BJ (cell line): Measurements from ENCODE around the gene CDKN2C. TPM values are rescaled to one million over a fixed set of nuclear protein-coding genes. Genes with fewer than 3 reads are reported as not detected.

ENCODE experiments used
- CTCF ChIA-PET: fragments of 350-600 bp; formaldehyde crosslinking; extraction: SDS; loops from one replicate; lab custom pipeline; 2021; ENCODE audit warnings: antibody characterized with exemption, inconsistent platforms; lab: Yijun Ruan, JAX
- POLR2A ChIA-PET: fragments of 300-600 bp; sonication (Branson Sonifier 250); formaldehyde crosslinking; extraction: SDS; loops from one replicate; lab custom pipeline; 2021; ENCODE audit warnings: antibody characterized with exemption; lab: Charles Lee
- DNase-seq: peaks from one replicate; pipeline ENCODE4 v3.0.0-alpha.2; 2011; ENCODE audit warnings: low read depth
- H3K27me3 ChIP-seq: 2 replicates; pipeline ENCODE4 v1.6.0; 2011; ENCODE audit warnings: low read length; ENCODE audit not compliant: control insufficient read depth, insufficient read depth
- H3K36me3 ChIP-seq: 2 replicates; pipeline ENCODE4 v1.5.1; 2011; ENCODE audit warnings: low read length; ENCODE audit not compliant: control insufficient read depth, insufficient read depth
- H3K4me3 ChIP-seq: 2 replicates; pipeline ENCODE4 v1.5.1; 2011; ENCODE audit warnings: low read depth, mild to moderate bottlenecking, control low read depth, low read length
- polyA plus RNA-seq: library from polyadenylated mRNA; depleted of rRNA; stranded (reverse); fragments of >200 nt; gene quantifications from 2 replicates; pipeline ENCODE4 v1.2.3, GENCODE V29; 2011
- TF ChIP-seq, protein P1 (sequence below): IDR thresholded peaks from 2 replicates; pipeline ENCODE4 v1.5.1; 2011; ENCODE audit warnings: low read depth, mild to moderate bottlenecking, control low read depth, inconsistent platforms, low read length, moderate library complexity; ENCODE audit not compliant: insufficient read depth

Gene CDKN2C
- polyA plus RNA-seq, 1 experiment, result 21.3 TPM

DNA sequence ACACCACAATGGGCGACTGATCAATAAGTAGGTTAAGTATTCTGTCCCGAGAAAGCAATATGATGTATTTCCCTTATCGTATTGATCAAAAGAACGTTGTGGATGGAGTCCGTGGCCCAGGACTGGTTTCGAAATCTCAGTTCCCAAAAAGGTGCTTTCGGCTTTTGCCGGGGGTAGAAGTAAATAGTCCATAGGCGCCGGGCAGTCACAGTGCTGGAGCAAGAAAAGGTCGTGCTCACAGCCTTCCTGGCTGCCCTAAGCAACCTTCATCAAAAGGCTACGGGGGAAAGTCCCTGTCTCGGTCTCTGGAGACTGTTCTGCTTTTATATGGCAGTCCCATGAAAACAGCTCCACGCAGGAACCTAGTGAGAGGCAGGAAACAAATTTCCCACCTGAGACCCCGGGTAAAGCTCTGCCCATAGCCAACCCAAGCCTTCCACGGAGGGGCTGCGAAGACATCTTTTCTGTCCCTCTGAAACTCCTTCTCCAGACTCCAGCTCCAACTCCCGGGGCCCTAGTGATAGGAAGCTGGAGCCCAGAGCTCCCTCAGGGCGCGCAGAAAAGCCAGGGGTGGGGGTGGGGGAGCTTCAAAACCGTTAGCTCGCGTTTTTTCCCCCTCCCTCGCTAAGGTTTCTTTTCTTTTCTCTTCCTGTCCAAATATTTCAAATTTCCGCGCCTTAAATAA lies 7.0 kb downstream of the CDKN2C start:
- ChIA-PET POLR2A (interaction anchor here (0.6 kb wide), 1 partner anchor 8 kb away, joined by 3 read pairs; no protein-coding TSS in a partner anchor), CTCF (interaction anchor here (0.6 to 2.3 kb wide), 5 partner anchors 9 to 93 kb away, joined by 3 to 5 read pairs (median 4); partner anchors contain the start of gene FAF1)
- no peaks in the 10 kb centered on the region for H3K27me3 ChIP-seq
- H3K36me3 ChIP-seq, result peaks cover 3% of the 10 kb centered on the region; the same call in 1 of the 2 replicates
- DNase-seq, result no peak
- TF ChIP-seq, protein P1, sequence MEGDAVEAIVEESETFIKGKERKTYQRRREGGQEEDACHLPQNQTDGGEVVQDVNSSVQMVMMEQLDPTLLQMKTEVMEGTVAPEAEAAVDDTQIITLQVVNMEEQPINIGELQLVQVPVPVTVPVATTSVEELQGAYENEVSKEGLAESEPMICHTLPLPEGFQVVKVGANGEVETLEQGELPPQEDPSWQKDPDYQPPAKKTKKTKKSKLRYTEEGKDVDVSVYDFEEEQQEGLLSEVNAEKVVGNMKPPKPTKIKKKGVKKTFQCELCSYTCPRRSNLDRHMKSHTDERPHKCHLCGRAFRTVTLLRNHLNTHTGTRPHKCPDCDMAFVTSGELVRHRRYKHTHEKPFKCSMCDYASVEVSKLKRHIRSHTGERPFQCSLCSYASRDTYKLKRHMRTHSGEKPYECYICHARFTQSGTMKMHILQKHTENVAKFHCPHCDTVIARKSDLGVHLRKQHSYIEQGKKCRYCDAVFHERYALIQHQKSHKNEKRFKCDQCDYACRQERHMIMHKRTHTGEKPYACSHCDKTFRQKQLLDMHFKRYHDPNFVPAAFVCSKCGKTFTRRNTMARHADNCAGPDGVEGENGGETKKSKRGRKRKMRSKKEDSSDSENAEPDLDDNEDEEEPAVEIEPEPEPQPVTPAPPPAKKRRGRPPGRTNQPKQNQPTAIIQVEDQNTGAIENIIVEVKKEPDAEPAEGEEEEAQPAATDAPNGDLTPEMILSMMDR, result no peak
- peak overlapping the region; percentile 90 for H3K4me3 ChIP-seq

DNA sequence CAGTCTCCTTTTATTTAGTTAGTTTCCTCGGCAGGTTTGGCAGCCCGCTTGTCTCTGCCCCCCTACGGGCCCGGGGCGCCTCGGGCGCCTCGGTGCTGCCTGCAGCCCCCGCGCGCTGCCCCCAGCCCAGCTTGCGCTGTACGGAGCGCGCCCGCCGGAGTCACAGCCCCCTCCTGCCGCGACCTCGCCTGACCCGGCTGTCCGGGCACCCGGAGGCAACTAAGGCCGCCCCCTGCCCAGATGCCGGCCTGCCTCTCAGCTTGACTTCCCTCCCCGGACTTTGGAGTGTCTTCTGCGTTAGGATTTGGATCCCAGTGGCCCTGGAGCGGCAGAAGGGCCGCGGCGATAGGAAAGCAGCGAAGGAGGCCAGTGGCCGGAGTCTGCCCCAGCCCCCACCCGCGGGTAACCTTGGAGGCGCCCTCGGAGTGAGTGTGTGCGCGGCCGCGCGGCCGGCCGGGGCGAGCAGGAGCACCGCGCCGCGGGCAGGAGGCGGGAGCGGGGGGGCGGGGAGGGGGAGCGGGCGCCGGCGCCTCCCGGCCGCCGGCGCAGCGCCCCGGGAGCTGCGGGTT lies 7.6 kb downstream of the CDKN2C start:
- ChIA-PET CTCF (interaction anchor here (0.6 to 2.3 kb wide), 5 partner anchors 9 to 92 kb away, joined by 3 to 5 read pairs (median 4); partner anchors contain the start of gene FAF1), POLR2A (no interaction called here)
- DNase-seq, result no peak
- Histone ChIP-seq H3K4me3 (peak overlapping the region; percentile 90), H3K36me3 (peaks cover 3% of the 10 kb centered on the region; the same call in 1 of the 2 replicates), H3K27me3 (no peaks in the 10 kb centered on the region)
- TF ChIP-seq, protein P1, result no peak

DNA sequence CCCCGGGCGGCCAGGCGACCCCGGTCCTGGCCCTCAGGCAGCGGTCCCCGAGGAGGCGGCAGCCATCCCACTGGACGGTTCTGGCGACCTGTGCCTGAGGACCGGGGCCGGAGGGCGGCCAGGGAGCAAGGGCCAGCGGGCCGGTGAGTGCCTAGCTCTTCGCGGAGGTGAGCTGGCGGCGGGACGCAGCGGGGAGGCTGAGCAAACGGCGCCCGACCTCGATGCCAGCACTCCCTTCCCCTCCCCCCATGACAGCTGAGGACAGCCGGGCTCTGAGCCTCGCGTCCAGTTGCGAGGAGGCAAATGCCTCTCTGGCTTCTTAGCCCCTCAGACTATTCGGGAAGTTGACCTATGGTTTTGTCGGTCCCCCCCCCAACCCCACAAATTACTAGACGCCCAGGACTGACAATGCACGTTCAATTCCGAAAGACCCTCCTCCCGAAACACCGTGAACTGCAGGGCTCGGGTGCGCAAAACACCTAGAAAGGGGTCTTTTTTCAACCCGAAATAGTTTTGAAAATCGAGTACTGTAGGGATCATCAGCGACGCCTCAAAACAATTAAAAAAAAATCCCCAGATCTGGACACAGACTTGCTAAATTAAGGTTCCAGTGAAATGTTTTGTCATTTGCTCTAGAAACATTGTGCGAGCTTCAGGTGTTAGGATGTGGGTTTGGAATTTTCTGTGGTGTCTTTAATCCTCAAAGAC lies 8.3 kb downstream of the CDKN2C start:
- TF ChIP-seq, protein P1, result no peak
- Histone ChIP-seq H3K27me3 (no peaks in the 10 kb centered on the region), H3K4me3 (peak overlapping the region; percentile 90), H3K36me3 (peaks cover 3% of the 10 kb centered on the region; the same call in 1 of the 2 replicates)
- POLR2A ChIA-PET, result interaction anchor here (0.6 kb wide), 1 partner anchor 9 kb away, joined by 3 read pairs; no protein-coding TSS in a partner anchor
- DNase-seq, result no peak
- CTCF ChIA-PET, result interaction anchor here (0.6 to 2.3 kb wide), 3 partner anchors 18 to 91 kb away, joined by 3 to 5 read pairs (median 3); partner anchors contain the start of gene FAF1

DNA sequence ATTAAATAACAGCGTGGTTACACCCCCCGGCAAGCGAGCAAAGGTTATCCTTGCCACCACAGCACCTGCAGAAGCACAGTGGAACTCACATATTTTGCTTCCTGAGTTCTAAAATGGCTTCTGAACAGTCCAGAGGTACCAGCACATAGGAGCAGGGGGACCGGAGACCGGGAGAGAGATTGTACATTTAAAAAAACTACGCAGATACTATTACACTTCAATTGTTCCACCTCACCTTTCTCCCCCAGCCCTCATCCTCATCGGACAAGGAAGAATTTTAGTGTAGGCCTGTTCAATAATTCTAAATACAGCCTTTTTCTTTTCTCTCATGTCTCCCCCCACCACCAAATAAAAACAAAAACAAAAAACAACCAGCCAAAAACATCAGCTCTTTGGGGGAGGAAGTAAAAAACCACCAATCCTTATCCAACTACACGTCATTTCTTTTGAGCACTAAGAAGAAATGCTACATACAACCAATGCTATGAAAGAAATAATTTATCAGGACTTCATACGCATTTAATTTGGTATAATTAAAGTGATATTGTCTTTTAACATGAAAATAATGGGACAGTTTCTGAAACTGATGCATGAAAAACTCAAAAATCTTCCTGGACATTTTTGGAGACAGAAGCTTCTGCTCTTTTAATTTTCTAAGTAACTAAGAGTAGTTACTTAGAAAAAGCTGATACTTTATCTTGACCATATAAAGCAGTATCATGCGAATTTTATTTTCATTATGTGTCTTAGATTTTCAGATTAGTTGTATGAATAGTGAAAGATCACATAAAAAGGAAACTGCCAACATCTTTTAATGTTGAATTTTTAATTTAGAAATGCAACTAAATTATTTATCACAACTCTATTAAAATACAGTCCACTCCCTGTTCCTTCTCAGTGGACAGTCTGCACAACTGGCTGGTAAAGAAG lies 9.1 kb downstream of the CDKN2C start:
- Histone ChIP-seq H3K36me3 (no peaks in the 10 kb centered on the region), H3K27me3 (no peaks in the 10 kb centered on the region), H3K4me3 (peak overlapping the region; percentile 90)
- CTCF ChIA-PET, result interaction anchor here (0.6 to 2.3 kb wide), 3 partner anchors 10 to 84 kb away, joined by 3 to 5 read pairs (median 3); partner anchors contain the start of gene FAF1
- no peak for DNase-seq
- POLR2A ChIA-PET, result interaction anchor here (0.6 kb wide), 1 partner anchor 8 kb away, joined by 3 read pairs; no protein-coding TSS in a partner anchor
- TF ChIP-seq, protein P1, result no peak
